ENCODE data around the gene SMYD3. TPM values are rescaled to one million over a fixed set of nuclear protein-coding genes. Genes with fewer than 3 reads are reported as not detected.
A peak's percentile ranks its signal among the peaks of the same experiment; 100 is the strongest.

Gene SMYD3
- total and polyA plus RNA-seq, 2 of the 13 experiments (the other 11 are each of a cell fraction or from before 2014, with no cell fraction given), result 27.7 to 35.8 TPM

DNA sequence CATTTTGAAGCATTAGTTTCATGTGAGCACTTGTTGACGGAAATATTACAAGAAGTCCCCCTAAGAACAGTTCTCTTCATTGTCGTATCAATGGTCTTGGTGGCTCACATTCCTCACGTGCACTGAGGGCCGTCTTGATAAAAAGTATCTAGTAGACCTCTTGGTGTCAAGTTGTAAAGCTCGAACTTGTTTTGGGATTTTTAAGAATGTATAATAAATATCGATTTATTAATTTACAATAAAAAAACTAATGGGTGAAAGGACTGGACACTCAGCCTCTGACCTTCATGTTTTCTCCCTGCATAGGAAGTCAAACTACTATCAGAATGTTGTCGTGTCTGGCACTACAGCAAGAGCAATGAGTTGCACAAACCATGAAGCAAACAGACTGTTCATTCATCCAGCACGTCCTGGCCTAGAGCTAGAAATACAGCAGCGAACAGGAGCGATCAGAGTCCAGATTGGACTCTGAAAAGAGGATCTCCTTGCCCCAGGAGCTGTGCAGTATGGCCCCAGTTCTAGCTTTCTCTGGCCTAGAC lies 319.2 kb downstream of the SMYD3 start (continued):
- TF ChIP-seq HNF1A (IDR thresholded peaks at IDR 0.05; ENCODE audit: low read depth), result no peak
- TF ChIP-seq HNF1A (CRISPR knock-in tag; IDR thresholded peaks at IDR 0.05; ENCODE audit: borderline replicate concordance), result no peak
- peak; percentile 70 for TF ChIP-seq ZFX (CRISPR knock-in tag; IDR thresholded peaks at IDR 0.05; ENCODE audit: low read depth)
- no peak for TF ChIP-seq TOPORS (CRISPR knock-in tag; IDR thresholded peaks at IDR 0.05)
- TF ChIP-seq ZNF619 (CRISPR knock-in tag; IDR thresholded peaks at IDR 0.05), result no peak
- TF ChIP-seq ZNF44 (CRISPR knock-in tag; IDR thresholded peaks at IDR 0.05), result no peak
- TF ChIP-seq LBX2 (CRISPR knock-in tag; IDR thresholded peaks at IDR 0.05; ENCODE audit: borderline replicate concordance), result no peak
- TF ChIP-seq TBL1XR1 (IDR thresholded peaks at IDR 0.05; ENCODE audit: borderline replicate concordance, low read length, partially characterized antibody), result no peak
- TF ChIP-seq TBX3 (IDR thresholded peaks at IDR 0.05; ENCODE audit: borderline replicate concordance), result no peak
- no peak for TF ChIP-seq ZNF878 (CRISPR knock-in tag; IDR thresholded peaks at IDR 0.05)
- TF ChIP-seq NFYC (CRISPR knock-in tag; IDR thresholded peaks at IDR 0.05), result no peak
- peak; percentile 42; the same call in 1 of the 2 replicates for TF ChIP-seq ZBTB43 (CRISPR knock-in tag; conservative IDR thresholded peaks at IDR 0.05)
- TF ChIP-seq ZNF333 (CRISPR knock-in tag; IDR thresholded peaks at IDR 0.05; ENCODE audit: borderline replicate concordance), result no peak
- TF ChIP-seq, protein P1, sequence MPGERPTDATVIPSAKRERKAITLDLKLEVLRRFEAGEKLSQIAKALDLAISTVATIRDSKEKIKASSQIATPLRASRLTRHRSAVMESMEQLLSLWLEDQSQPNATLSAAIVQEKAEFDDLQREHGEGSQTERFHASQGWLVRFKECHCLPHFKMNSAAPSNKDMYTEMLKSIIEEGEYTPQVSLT (CRISPR knock-in tag; IDR thresholded peaks at IDR 0.05; ENCODE audit: borderline replicate concordance, low read depth), result no peak
- TF ChIP-seq, protein P2, sequence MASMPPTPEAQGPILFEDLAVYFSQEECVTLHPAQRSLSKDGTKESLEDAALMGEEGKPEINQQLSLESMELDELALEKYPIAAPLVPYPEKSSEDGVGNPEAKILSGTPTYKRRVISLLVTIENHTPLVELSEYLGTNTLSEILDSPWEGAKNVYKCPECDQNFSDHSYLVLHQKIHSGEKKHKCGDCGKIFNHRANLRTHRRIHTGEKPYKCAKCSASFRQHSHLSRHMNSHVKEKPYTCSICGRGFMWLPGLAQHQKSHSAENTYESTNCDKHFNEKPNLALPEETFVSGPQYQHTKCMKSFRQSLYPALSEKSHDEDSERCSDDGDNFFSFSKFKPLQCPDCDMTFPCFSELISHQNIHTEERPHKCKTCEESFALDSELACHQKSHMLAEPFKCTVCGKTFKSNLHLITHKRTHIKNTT (CRISPR knock-in tag; IDR thresholded peaks at IDR 0.05), result no peak
- no peak for TF ChIP-seq ARID2 (CRISPR knock-in tag; IDR thresholded peaks at IDR 0.05; ENCODE audit: borderline replicate concordance)
- TF ChIP-seq ZNF749 (CRISPR knock-in tag; IDR thresholded peaks at IDR 0.05; ENCODE audit: borderline replicate concordance), result no peak
- TF ChIP-seq ISX (CRISPR knock-in tag; conservative IDR thresholded peaks at IDR 0.05), result no peak
- no peak for TF ChIP-seq PAF1 (CRISPR knock-in tag; IDR thresholded peaks at IDR 0.05)
- no peak for TF ChIP-seq ZNF816 (CRISPR knock-in tag; IDR thresholded peaks at IDR 0.05; ENCODE audit: borderline replicate concordance)
- no peak for TF ChIP-seq ZNF430 (CRISPR knock-in tag; IDR thresholded peaks at IDR 0.05)
- no peak for TF ChIP-seq HNRNPL (IDR thresholded peaks at IDR 0.05; ENCODE audit: low read depth, low read length)
- TF ChIP-seq ZNF253 (CRISPR knock-in tag; IDR thresholded peaks at IDR 0.05; ENCODE audit: borderline replicate concordance), result no peak
